Activated CD8-positive, alpha-beta memory T cell treated with anti-CD3 and anti-CD28 coated beads for 4 hours (primary cell): ENCODE results near the gene ACTG1.

Experiments
- DNase-seq, 2 donors: peaks; one replicate each; pipeline ENCODE4 v3.0.0-alpha.2; 2020; ENCODE audit warnings: low read depth in 2 of 2

The ACTG1 gene

GRCh38 chr17:81464586-81464985 lies 48.0 kb downstream of the ACTG1 start:
- no peak for DNase-seq

GRCh38 chr17:81463506-81463905 lies 49.1 kb downstream of the ACTG1 start:
- DNase-seq = no peak

- DNase-seq = no peak
These were observed 50.0 kb downstream of the ACTG1 start for GRCh38 chr17:81462506-81463125.

GRCh38 chr17:81461607-81462500 lies 50.7 kb downstream of the ACTG1 start:
- DNase-seq = no peak

- no peak for DNase-seq
These were observed 51.6 kb downstream of the ACTG1 start for GRCh38 chr17:81460856-81461460.
